ENCODE measurements around the gene CEP97. TPM values are rescaled to one million over a fixed set of nuclear protein-coding genes. Genes with fewer than 3 reads are reported as not detected.

Gene CEP97
- total RNA-seq, 4 donors from 2014 or later, result 6.2 to 10.0 (median 6.9) TPM

DNA sequence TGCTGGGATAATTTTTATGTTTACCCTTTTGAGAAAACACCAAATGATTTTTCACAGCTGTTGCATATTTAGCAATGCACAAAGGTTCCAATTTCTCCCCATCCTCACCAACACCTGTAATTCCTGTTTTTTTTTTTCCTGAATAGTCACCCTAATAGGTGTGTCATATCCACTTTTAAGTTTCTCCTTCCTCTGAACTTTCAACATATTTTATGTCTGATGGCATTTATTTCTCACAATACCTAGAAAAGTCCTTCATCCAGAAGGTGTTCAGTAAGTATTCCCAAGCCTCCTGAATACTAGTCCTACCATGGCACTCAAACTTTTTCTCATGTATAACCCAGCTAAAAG, 39.4 kb upstream of the CEP97 start:
- TF ChIP-seq, protein P1, sequence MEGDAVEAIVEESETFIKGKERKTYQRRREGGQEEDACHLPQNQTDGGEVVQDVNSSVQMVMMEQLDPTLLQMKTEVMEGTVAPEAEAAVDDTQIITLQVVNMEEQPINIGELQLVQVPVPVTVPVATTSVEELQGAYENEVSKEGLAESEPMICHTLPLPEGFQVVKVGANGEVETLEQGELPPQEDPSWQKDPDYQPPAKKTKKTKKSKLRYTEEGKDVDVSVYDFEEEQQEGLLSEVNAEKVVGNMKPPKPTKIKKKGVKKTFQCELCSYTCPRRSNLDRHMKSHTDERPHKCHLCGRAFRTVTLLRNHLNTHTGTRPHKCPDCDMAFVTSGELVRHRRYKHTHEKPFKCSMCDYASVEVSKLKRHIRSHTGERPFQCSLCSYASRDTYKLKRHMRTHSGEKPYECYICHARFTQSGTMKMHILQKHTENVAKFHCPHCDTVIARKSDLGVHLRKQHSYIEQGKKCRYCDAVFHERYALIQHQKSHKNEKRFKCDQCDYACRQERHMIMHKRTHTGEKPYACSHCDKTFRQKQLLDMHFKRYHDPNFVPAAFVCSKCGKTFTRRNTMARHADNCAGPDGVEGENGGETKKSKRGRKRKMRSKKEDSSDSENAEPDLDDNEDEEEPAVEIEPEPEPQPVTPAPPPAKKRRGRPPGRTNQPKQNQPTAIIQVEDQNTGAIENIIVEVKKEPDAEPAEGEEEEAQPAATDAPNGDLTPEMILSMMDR (IDR thresholded peaks at IDR 0.05; ENCODE audit: low read depth), result no peak

- TF ChIP-seq, protein P1 (IDR thresholded peaks at IDR 0.05; ENCODE audit: low read depth), result no peak
These were observed 38.5 kb upstream of the CEP97 start for GRCh38 chr3:101685870-101686307.

- TF ChIP-seq, protein P1 (IDR thresholded peaks at IDR 0.05; ENCODE audit: low read depth), result no peak
These were observed 37.1 kb upstream of the CEP97 start for GRCh38 chr3:101687142-101687931.

DNA sequence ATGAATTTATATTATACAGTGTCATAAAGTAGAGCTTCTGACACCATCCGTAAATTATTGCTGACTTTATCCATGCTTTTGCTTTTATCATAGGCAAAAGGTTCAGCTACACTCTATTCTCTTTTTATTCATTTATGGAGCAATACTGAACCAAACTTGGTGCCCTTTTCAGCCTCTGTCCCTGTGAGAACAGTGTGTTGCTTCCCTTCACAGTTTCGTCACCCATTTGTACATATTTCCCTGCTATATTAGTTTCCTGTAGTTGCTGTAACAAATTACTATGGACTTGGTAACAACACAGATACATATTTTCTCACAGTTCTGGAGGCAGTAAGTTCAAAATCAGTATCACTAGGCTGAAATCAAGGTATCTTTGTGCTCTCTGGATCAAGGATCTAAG, 35.1 kb upstream of the CEP97 start:
- TF ChIP-seq, protein P1 (IDR thresholded peaks at IDR 0.05; ENCODE audit: low read depth), result no peak

DNA sequence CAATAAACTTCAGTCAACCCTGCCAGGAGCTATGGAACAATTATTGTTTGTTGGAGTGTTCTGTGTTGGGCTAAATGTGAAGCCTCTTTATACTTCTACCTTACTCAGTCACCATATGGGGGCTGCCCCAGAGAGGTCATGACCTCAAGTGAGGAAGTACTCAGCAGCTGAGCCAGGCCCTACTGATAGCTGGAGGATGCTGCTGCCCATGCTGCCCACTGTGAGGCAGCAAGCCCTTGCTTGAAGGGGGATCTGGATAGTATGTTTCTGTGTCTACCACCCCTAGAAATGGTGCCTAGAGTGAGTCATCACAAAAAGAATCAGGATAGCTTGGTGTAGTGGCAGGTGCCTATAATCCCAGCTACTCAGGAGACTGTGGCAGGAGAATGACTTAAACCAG, 33.4 kb upstream of the CEP97 start:
- TF ChIP-seq, protein P1 (IDR thresholded peaks at IDR 0.05; ENCODE audit: low read depth), result no peak

- TF ChIP-seq, protein P1 (IDR thresholded peaks at IDR 0.05; ENCODE audit: low read depth), result no peak
These were observed 28.5 kb upstream of the CEP97 start for GRCh38 chr3:101695779-101696372.

Measured in subcutaneous adipose tissue (tissue), 4 donors.